H1 (cell line): ENCODE measurements around the gene KIF26B. TPM values are rescaled to one million over a fixed set of nuclear protein-coding genes. Genes with fewer than 3 reads are reported as not detected.
A peak's percentile ranks its signal among the peaks of the same experiment; 100 is the strongest.

Experiments
- CTCF ChIA-PET: fragments of 300-600 bp; sonication (Branson Sonifier 250); formaldehyde crosslinking; loops from one replicate; lab custom pipeline; 2021; ENCODE audit not compliant: partially characterized antibody; lab: Charles Lee
- POLR2A ChIA-PET: fragments of 300-600 bp; sonication (Branson Sonifier 250); formaldehyde crosslinking; loops from one replicate; lab custom pipeline; 2021; ENCODE audit warnings: inconsistent platforms; ENCODE audit not compliant: partially characterized antibody; lab: Charles Lee
- DNase-seq, 2 experiments: peaks; one replicate each; pipeline versions ENCODE4 v3.0.0 to v3.0.0-alpha.2; 2010 to 2022; ENCODE audit warnings: low spot score in 2 of 2, low read depth in 1 of 2, mixed read lengths in 1 of 2
- FAIRE-seq: peaks from 2 replicates; lab custom pipeline; 2011; peaks lifted over from hg19 to GRCh38; lab: Jason Lieb, UNC
- H2AFZ ChIP-seq: 2 replicates; pipeline ENCODE4 v1.8.1; 2012; ENCODE audit warnings: low read length, inconsistent platforms
- H2AK5ac ChIP-seq: 2 replicates; pipeline ENCODE4 v1.6.1; 2013; ENCODE audit warnings: low read depth, low read length
- H2BK120ac ChIP-seq: replicated peaks from 2 replicates; pipeline ENCODE3; 2013; ENCODE audit warnings: low read depth, low read length, inconsistent platforms
- H2BK12ac ChIP-seq: 2 replicates; pipeline ENCODE4 v1.6.1; 2013; ENCODE audit warnings: low read depth, low read length
- H2BK15ac ChIP-seq: 2 replicates; pipeline ENCODE4 v1.6.1; 2013; ENCODE audit warnings: low read length
- H2BK20ac ChIP-seq: 2 replicates; pipeline ENCODE4 v1.6.1; 2013; ENCODE audit warnings: low read length
- H2BK5ac ChIP-seq: 2 replicates; pipeline ENCODE4 v1.6.1; 2013; ENCODE audit warnings: low read depth, low read length
- H3K14ac ChIP-seq: 2 replicates; pipeline ENCODE4 v1.6.1; 2013; ENCODE audit warnings: inconsistent platforms; ENCODE audit not compliant: insufficient read length
- H3K18ac ChIP-seq: 2 replicates; pipeline ENCODE4 v1.6.1; 2013; ENCODE audit warnings: low read length; ENCODE audit errors: extremely low read depth
- H3K23ac ChIP-seq: 2 replicates; pipeline ENCODE4 v1.6.1; 2013; ENCODE audit warnings: inconsistent platforms; ENCODE audit not compliant: insufficient read length
- H3K23me2 ChIP-seq: 2 replicates; pipeline ENCODE4 v1.6.1; 2013; ENCODE audit warnings: low read depth, low read length
- H3K27ac ChIP-seq: 2 replicates; pipeline ENCODE4 v1.6.1; 2011; ENCODE audit warnings: low read depth, low read length, inconsistent platforms
- H3K27me3 ChIP-seq, 4 experiments: replicated peaks in 1 of 4; 1 replicate in 1 of 4; 2 replicates in 3 of 4; pipeline versions ENCODE4 v1.6.1 to v1.8.1; 2011 to 2013; ENCODE audit warnings: low read length in 3 of 4, mild to moderate bottlenecking in 3 of 4, inconsistent platforms in 2 of 4, mixed read lengths in 2 of 4, moderate library complexity in 1 of 4; ENCODE audit not compliant: control insufficient read depth in 3 of 4, insufficient read depth in 3 of 4; ENCODE audit errors: extremely low read depth in 1 of 4
- H3K36me3 ChIP-seq, 4 experiments: 2 replicates each; pipeline versions ENCODE4 v1.6.1 to v1.8.1; 2011 to 2013; ENCODE audit warnings: mild to moderate bottlenecking in 4 of 4, low read length in 3 of 4, moderate library complexity in 2 of 4, control low read depth in 1 of 4, inconsistent platforms in 1 of 4; ENCODE audit not compliant: insufficient read depth in 4 of 4, control insufficient read depth in 2 of 4
- H3K4ac ChIP-seq: replicated peaks from 2 replicates; pipeline ENCODE3; 2013; ENCODE audit warnings: low read length, low read depth, mixed read lengths, inconsistent platforms; ENCODE audit not compliant: insufficient read length
- H3K4me1 ChIP-seq, 4 experiments: replicated peaks in 1 of 4; 1 replicate in 1 of 4; 2 replicates in 3 of 4; pipeline versions ENCODE4 v1.6.1 to v1.8.1; 2011 to 2013; ENCODE audit warnings: low read length in 3 of 4, inconsistent platforms in 2 of 4, mixed read lengths in 1 of 4; ENCODE audit not compliant: insufficient read depth in 4 of 4, control insufficient read depth in 3 of 4
- H3K4me2 ChIP-seq, 2 experiments: 2 replicates each; pipeline versions ENCODE4 v1.6.1 to v1.8.1; 2011 to 2013; ENCODE audit warnings: low read depth in 2 of 2, low read length in 2 of 2, control low read depth in 1 of 2, inconsistent platforms in 1 of 2, mild to moderate bottlenecking in 1 of 2; ENCODE audit not compliant: insufficient read depth in 1 of 2
- H3K4me3 ChIP-seq, 4 experiments: fragments of 200-600, 300-600 bp in 1 of 4; sonication (generic), shearing (Covaris generic), sonication (Bioruptor Twin) in 1 of 4; 2 replicates each; pipeline versions ENCODE4 v1.5.1 to v1.8.1; 2011 to 2016; ENCODE audit warnings: low read length in 4 of 4, low read depth in 3 of 4, control low read depth in 2 of 4, inconsistent platforms in 2 of 4, mild to moderate bottlenecking in 2 of 4, mixed read lengths in 1 of 4, moderate library complexity in 1 of 4; ENCODE audit not compliant: insufficient read depth in 2 of 4; ENCODE audit errors: extremely low read depth in 1 of 4
- H3K56ac ChIP-seq: replicated peaks from 2 replicates; pipeline ENCODE3; 2013; ENCODE audit warnings: low read depth, mild to moderate bottlenecking, mixed read lengths, low read length, inconsistent platforms; ENCODE audit not compliant: insufficient read length
- H3K79me1 ChIP-seq: 2 replicates; pipeline ENCODE4 v1.6.1; 2013; ENCODE audit warnings: low read depth, low read length, control low read depth
- H3K79me2 ChIP-seq, 2 experiments: 2 replicates each; pipeline versions ENCODE4 v1.6.1 to v1.8.1; 2012 to 2013; ENCODE audit warnings: low read length in 2 of 2, mild to moderate bottlenecking in 2 of 2, inconsistent platforms in 1 of 2; ENCODE audit not compliant: insufficient read depth in 2 of 2, control insufficient read depth in 1 of 2
- H3K9ac ChIP-seq, 4 experiments: replicated peaks in 1 of 4; 1 replicate in 1 of 4; 2 replicates in 3 of 4; pipeline versions ENCODE4 v1.6.1 to v1.8.1; 2011 to 2013; ENCODE audit warnings: low read depth in 3 of 4, low read length in 3 of 4, control low read depth in 2 of 4, mild to moderate bottlenecking in 2 of 4, moderate library complexity in 2 of 4, inconsistent platforms in 1 of 4; ENCODE audit errors: extremely low read depth in 1 of 4
- H3K9me3 ChIP-seq, 2 experiments: 2 replicates each; pipeline versions ENCODE4 v1.6.1 to v1.8.1; 2012 to 2013; ENCODE audit warnings: mild to moderate bottlenecking in 2 of 2, moderate library complexity in 2 of 2, control low read depth in 1 of 2, inconsistent platforms in 1 of 2, low read depth in 1 of 2, low read length in 1 of 2, mixed read lengths in 1 of 2; ENCODE audit not compliant: insufficient read depth in 2 of 2
- H4K20me1 ChIP-seq, 2 experiments: replicated peaks in 1 of 2; 2 replicates each; pipeline versions ENCODE3 to v1.8.1; 2011 to 2013; ENCODE audit warnings: inconsistent platforms in 2 of 2, low read length in 2 of 2, mild to moderate bottlenecking in 1 of 2; ENCODE audit not compliant: insufficient read depth in 2 of 2, control insufficient read depth in 1 of 2
- H4K5ac ChIP-seq: 2 replicates; pipeline ENCODE4 v1.6.1; 2013; ENCODE audit warnings: low read length, low read depth, mixed read lengths, inconsistent platforms; ENCODE audit not compliant: insufficient read length
- H4K8ac ChIP-seq: 2 replicates; pipeline ENCODE4 v1.8.0; 2013; ENCODE audit warnings: mild to moderate bottlenecking, moderate library complexity, low read length, inconsistent platforms; ENCODE audit not compliant: insufficient read depth; ENCODE audit errors: extremely low read depth
- H4K91ac ChIP-seq: replicated peaks from 2 replicates; pipeline ENCODE3; 2013; ENCODE audit warnings: low read length, mixed read lengths, inconsistent platforms; ENCODE audit not compliant: insufficient read length
- CHD1 ChIP-seq: IDR thresholded peaks from 2 replicates; pipeline ENCODE4 v1.6.1; 2012; ENCODE audit warnings: low read depth, low read length, improper control_type of control experiment
- CTCF ChIP-seq, 3 experiments: IDR thresholded peaks; 1 replicate in 2 of 3; 2 replicates in 1 of 3; pipeline versions ENCODE4 v1.5.1 to v1.6.1; 2011; ENCODE audit warnings: low read length in 3 of 3, mild to moderate bottlenecking in 3 of 3, inconsistent platforms in 2 of 3, low read depth in 1 of 3, moderate library complexity in 1 of 3; ENCODE audit not compliant: insufficient read depth in 1 of 3; ENCODE audit errors: control extremely low read depth in 1 of 3
- RAD21 ChIP-seq, 2 experiments: IDR thresholded peaks in 1 of 2; conservative IDR thresholded peaks in 1 of 2; 2 replicates each; pipeline ENCODE4 v1.6.1; 2011; ENCODE audit warnings: low read depth in 2 of 2, low read length in 2 of 2, improper control_type of control experiment in 1 of 2, inconsistent platforms in 1 of 2, mild to moderate bottlenecking in 1 of 2, moderate library complexity in 1 of 2
- WGBS, 2 experiments: shearing (Covaris generic) in 1 of 2; methylation state at CpG; one replicate each; pipeline versions ENCODE4 v1.1.6 to v1.1.7; 2013 to 2015; ENCODE audit warnings: low lambda C conversion rate in 2 of 2, mixed read lengths in 2 of 2, inconsistent platforms in 1 of 2, low coverage in 1 of 2, missing lambda C conversion rate in 1 of 2; ENCODE audit not compliant: insufficient replicate concordance in 2 of 2, insufficient coverage in 1 of 2, insufficient read length in 1 of 2; ENCODE audit errors: extremely low coverage in 1 of 2, missing lambda C conversion rate in 1 of 2; 5-methylcytosine and 5-hydroxymethylcytosine counted together
- polyA plus RNA-seq, 7 experiments: library from polyadenylated mRNA; depleted of rRNA in 3 of 7; stranded (reverse) in 5 of 7; unstranded in 2 of 7; fragments of >200 nt in 5 of 7; fragments of 200-250 nt in 2 of 7; gene quantifications; 1 replicate in 5 of 7; 2 replicates in 1 of 7; 4 replicates in 1 of 7; pipeline versions ENCODE4 v1.2.1 to v1.2.3, GENCODE V29; 2011 to 2013; ENCODE audit warnings: missing spikeins in 2 of 7, mixed read lengths in 2 of 7
- total RNA-seq: library from RNA; stranded (reverse); fragmentation: NEBNext Ultra II Directional; extraction: Animal tissue kit (Norgen Biotek cat#: 25700); gene quantifications from 2 replicates; pipeline ENCODE4 v1.2.1, GENCODE V29; 2021

The KIF26B gene
- total and polyA plus RNA-seq, 2 of the 8 experiments (the other 6 are each of a cell fraction or from before 2014, with no cell fraction given): 0.06 to 0.28 TPM

- FAIRE-seq: no peak
- Histone ChIP-seq H2BK5ac (no peak overlapping the region), H3K79me1 (no peaks in the 10 kb centered on the region), H4K20me1 (no peaks in the 10 kb centered on the region), H3K4me3 (no peak overlapping the region), H3K9ac (no peak overlapping the region), H3K18ac (no peak overlapping the region; the same call in 1 of the 2 replicates), H2BK12ac (no peak overlapping the region), H3K23ac (no peak overlapping the region), H2BK120ac (no peak overlapping the region), H2AFZ (no peak overlapping the region), H3K27ac (no peak overlapping the region), H2BK15ac (no peak overlapping the region), H3K4ac (no peak overlapping the region), H3K23me2 (0 out of 2 replicates have a peak, but pooled peaks cover 2% of the 10 kb centered on the region), H3K9me3 (no peaks in the 10 kb centered on the region), H3K36me3 (no peaks in the 10 kb centered on the region), H3K14ac (no peak overlapping the region), H4K5ac (no peak overlapping the region), H3K27me3 (no peaks in the 10 kb centered on the region), H3K79me2 (no peaks in the 10 kb centered on the region), H2BK20ac (no peak overlapping the region), H4K91ac (no peak overlapping the region), H4K8ac (no peak overlapping the region), H3K4me1 (peaks cover 0 to 7% (median 0%) of the 10 kb centered on the region in 4 experiments; a peak in 2 of 7 replicates), H3K4me2 (no peak overlapping the region), H2AK5ac (no peak overlapping the region), H3K56ac (no peak overlapping the region)
- no peak for DNase-seq
- 78% methylated on average over 7 of the region's 7 CpGs; no CpG with 5 or more reads in 1 of the 2 experiments for WGBS, 2 experiments
- TF ChIP-seq CTCF (IDR thresholded peaks at IDR 0.05; ENCODE audit: control extremely low read depth in 1 of 3, insufficient read depth in 1 of 3, low read depth in 1 of 3, low read length in 3 of 3) (peak; percentile 21 to 53 (median 51); a peak in 2 of 4 replicates), CHD1 (no peak), RAD21 (IDR thresholded peaks at IDR 0.05 in 1 of 2, conservative IDR thresholded peaks at IDR 0.05 in 1 of 2; ENCODE audit: low read depth in 2 of 2, low read length in 2 of 2) (peak; percentile 28 to 41; a peak in 3 of 4 replicates)
- CTCF ChIA-PET: interaction anchor here (0.8 to 1.8 kb wide), 7 partner anchors 9 to 673 kb away, joined by 3 to 7 read pairs (median 4); no protein-coding TSS in a partner anchor
- POLR2A ChIA-PET: interaction anchor here (1.0 to 1.3 kb wide), 3 partner anchors 182 to 286 kb away, joined by 3 read pairs; partner anchors contain the start of gene COX20
Measured at GRCh38 chr1:245121523-245121922, 33.3 kb upstream of the KIF26B start.
